K562 (cell line): Measurements from ENCODE around the gene GABRD.

Source experiments
- CBX5 ChIP-seq: IDR thresholded peaks from 2 replicates; pipeline ENCODE4 v1.6.1; 2014; ENCODE audit warnings: low read depth, borderline replicate concordance
- CXXC5 ChIP-seq: fragments of 250-450 bp; sonication (Bioruptor Pico); IDR thresholded peaks from 2 replicates; pipeline ENCODE4 v1.8.0; 2022; ENCODE audit warnings: inconsistent platforms, mild to moderate bottlenecking, moderate library complexity
- JUNB ChIP-seq: fragments of 450-650 bp; formaldehyde crosslinking; conservative IDR thresholded peaks from 2 replicates; pipeline ENCODE4 v1.4.0; 2020; ENCODE audit warnings: mild to moderate bottlenecking
- MEIS2 ChIP-seq: fragments of 450-650 bp; IDR thresholded peaks from 2 replicates; pipeline ENCODE4 v1.6.1; 2014; ENCODE audit warnings: mild to moderate bottlenecking; ENCODE audit not compliant: partially characterized antibody
- SNRNP70 ChIP-seq: fragments of 200-400 bp; formaldehyde crosslinking; optimal IDR thresholded peaks from 2 replicates; pipeline ENCODE3; 2017; ENCODE audit warnings: low read depth, low read length
- SOX6 ChIP-seq: fragments of 450-650 bp; IDR thresholded peaks from 2 replicates; pipeline ENCODE4 v1.6.1; 2014; ENCODE audit warnings: mild to moderate bottlenecking
- SRF ChIP-seq, 2 experiments: fragments of 250-450, 450-650 bp in 1 of 2; sonication (Bioruptor Pico) in 1 of 2; sonication (generic) in 1 of 2; formaldehyde crosslinking; IDR thresholded peaks; 2 replicates each; pipeline versions ENCODE4 v1.5.0 to v1.5.1; 2020 to 2022; ENCODE audit warnings: mild to moderate bottlenecking in 1 of 2, missing genetic modification reagents in 1 of 2
- YY1 ChIP-seq, 3 experiments: IDR thresholded peaks; 2 replicates each; pipeline ENCODE4 v1.6.1; 2011; ENCODE audit warnings: low read length in 2 of 3, mild to moderate bottlenecking in 2 of 3, moderate library complexity in 2 of 3, borderline replicate concordance in 1 of 3, control low read depth in 1 of 3, low read depth in 1 of 3; ENCODE audit not compliant: insufficient read depth in 3 of 3, insufficient replicate concordance in 2 of 3, control insufficient read depth in 1 of 3, insufficient read length in 1 of 3; ENCODE audit errors: extremely low read depth in 1 of 3
- ZNF384 ChIP-seq: IDR thresholded peaks from 2 replicates; pipeline ENCODE4 v1.6.1; 2012; ENCODE audit warnings: low read depth, low read length, improper control_type of control experiment
- TF ChIP-seq, protein P1 (sequence below), 3 experiments: IDR thresholded peaks in 2 of 3; conservative IDR thresholded peaks in 1 of 3; 2 replicates each; pipeline ENCODE4 v1.5.1; 2011 to 2012; ENCODE audit warnings: low read length in 3 of 3, mild to moderate bottlenecking in 3 of 3, control low read depth in 2 of 3, improper control_type of control experiment in 1 of 3, inconsistent platforms in 1 of 3, low read depth in 1 of 3, mixed read lengths in 1 of 3, moderate library complexity in 1 of 3; ENCODE audit not compliant: insufficient read depth in 2 of 3
- TF ChIP-seq, protein P2 (sequence below): fragments of 250-450 bp; sonication (Bioruptor Pico); IDR thresholded peaks from 2 replicates; pipeline ENCODE4 v1.5.0; 2021

DNA sequence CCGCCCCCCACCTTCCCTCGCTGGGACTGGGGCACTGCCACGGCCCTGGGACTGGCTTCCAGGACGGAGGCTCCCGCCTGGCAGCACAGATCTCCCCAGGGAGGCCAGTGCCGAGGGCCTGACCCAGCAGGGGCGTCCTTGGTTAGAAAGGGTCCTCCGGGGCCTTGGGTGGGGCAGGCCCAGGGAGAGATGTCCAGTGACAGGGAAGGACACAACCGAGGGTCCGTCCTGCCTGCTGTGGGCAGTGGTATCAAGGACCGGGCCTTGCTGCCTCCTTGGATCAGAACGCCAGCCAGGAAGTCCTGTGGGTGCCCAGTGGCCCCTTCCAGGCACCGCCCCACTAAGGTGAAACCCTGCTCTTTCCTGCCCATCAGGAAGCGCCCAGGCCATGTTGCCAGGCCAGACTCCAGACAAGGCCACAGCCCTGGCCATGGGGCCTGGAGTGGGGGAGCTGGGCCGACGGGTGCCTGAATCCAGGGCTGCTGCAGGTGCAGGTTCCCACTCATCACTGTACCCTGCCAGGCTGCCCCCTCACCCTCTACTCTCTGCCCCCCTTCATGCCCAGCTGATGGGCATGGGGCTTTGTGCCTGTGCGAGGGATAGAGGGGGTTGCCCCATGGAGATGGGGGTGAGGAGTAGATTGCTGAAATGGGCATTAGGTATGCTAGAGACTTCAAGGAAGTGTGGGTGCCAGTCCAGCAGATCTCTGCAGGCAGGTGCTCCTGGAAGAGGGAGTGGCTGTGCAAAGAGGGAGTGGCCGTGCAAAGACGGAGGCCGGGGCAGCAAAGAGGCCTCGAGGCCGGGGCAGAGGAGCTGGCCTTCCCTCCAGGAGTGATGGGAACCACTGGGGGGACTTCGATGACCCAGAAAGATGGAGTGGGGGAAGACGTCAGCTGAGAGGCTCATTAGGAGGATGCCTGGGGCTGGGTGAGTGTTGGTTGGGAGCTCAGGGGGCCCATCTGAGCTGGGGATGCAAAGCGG lies 28.9 kb downstream of the GABRD start:
- no peak for TF ChIP-seq SOX6
- no peak for TF ChIP-seq JUNB
- no peak for TF ChIP-seq YY1 (IDR thresholded peaks at IDR 0.05; ENCODE audit: borderline replicate concordance in 1 of 3, control insufficient read depth in 1 of 3, extremely low read depth in 1 of 3, insufficient read depth in 3 of 3, insufficient read length in 1 of 3, insufficient replicate concordance in 2 of 3, low read depth in 1 of 3, low read length in 2 of 3)
- no peak for TF ChIP-seq SRF (CRISPR knock-in tag; IDR thresholded peaks at IDR 0.05)
- no peak for TF ChIP-seq SNRNP70
- TF ChIP-seq ZNF384, result no peak
- no peak for TF ChIP-seq MEIS2
- no peak for TF ChIP-seq CBX5
- TF ChIP-seq, protein P1, sequence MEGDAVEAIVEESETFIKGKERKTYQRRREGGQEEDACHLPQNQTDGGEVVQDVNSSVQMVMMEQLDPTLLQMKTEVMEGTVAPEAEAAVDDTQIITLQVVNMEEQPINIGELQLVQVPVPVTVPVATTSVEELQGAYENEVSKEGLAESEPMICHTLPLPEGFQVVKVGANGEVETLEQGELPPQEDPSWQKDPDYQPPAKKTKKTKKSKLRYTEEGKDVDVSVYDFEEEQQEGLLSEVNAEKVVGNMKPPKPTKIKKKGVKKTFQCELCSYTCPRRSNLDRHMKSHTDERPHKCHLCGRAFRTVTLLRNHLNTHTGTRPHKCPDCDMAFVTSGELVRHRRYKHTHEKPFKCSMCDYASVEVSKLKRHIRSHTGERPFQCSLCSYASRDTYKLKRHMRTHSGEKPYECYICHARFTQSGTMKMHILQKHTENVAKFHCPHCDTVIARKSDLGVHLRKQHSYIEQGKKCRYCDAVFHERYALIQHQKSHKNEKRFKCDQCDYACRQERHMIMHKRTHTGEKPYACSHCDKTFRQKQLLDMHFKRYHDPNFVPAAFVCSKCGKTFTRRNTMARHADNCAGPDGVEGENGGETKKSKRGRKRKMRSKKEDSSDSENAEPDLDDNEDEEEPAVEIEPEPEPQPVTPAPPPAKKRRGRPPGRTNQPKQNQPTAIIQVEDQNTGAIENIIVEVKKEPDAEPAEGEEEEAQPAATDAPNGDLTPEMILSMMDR (IDR thresholded peaks at IDR 0.05 in 2 of 3, conservative IDR thresholded peaks at IDR 0.05 in 1 of 3; ENCODE audit: insufficient read depth in 2 of 3, low read depth in 1 of 3, low read length in 3 of 3), result no peak
- TF ChIP-seq, protein P2, sequence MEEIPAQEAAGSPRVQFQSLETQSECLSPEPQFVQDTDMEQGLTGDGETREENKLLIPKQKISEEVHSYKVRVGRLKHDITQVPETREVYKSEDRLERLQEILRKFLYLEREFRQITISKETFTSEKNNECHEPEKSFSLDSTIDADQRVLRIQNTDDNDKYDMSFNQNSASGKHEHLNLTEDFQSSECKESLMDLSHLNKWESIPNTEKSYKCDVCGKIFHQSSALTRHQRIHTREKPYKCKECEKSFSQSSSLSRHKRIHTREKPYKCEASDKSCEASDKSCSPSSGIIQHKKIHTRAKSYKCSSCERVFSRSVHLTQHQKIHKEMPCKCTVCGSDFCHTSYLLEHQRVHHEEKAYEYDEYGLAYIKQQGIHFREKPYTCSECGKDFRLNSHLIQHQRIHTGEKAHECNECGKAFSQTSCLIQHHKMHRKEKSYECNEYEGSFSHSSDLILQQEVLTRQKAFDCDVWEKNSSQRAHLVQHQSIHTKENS (CRISPR knock-in tag), result no peak
- no peak for TF ChIP-seq CXXC5 (CRISPR knock-in tag)
